Fibroblast of the conjunctiva (primary cell): ENCODE measurements around the gene SEC24D.
A peak's percentile ranks its signal among the peaks of the same experiment; 100 is the strongest.
"Not testable (repeated sequence)": the region's sequence is repeated elsewhere in the genome, so short reads cannot be mapped to it uniquely, and the experiment has no call there.

Source experiments
- DNase-seq: peaks from one replicate; pipeline ENCODE4 v3.0.0-alpha.2; 2010; ENCODE audit warnings: low read depth

The SEC24D gene

GRCh38 chr4:118835571-118836300 lies at the start of gene SEC24D:
Gene SEC24D (minus strand): TSS chr4:118836126. CDS start chr4:118833696, 2,430 bp downstream.
- DNase-seq, result peak; percentile 76

GRCh38 chr4:118884716-118885115 lies 48.8 kb upstream of the SEC24D start:
- DNase-seq, result no peak

GRCh38 chr4:118883861-118884260 lies 47.9 kb upstream of the SEC24D start:
- DNase-seq, result no peak

- DNase-seq, result no peak
These were observed 45.7 kb upstream of the SEC24D start for GRCh38 chr4:118881512-118882146.

- DNase-seq, result no peak
These were observed 43.5 kb upstream of the SEC24D start for GRCh38 chr4:118879409-118879808.

- DNase-seq, result not testable (repeated sequence)
These were observed 42.6 kb upstream of the SEC24D start for GRCh38 chr4:118878507-118878906.

GRCh38 chr4:118877797-118878196 lies 41.9 kb upstream of the SEC24D start:
- no peak for DNase-seq

GRCh38 chr4:118872181-118872580 lies 36.3 kb upstream of the SEC24D start:
- DNase-seq, result no peak

GRCh38 chr4:118869808-118870342 lies 33.9 kb upstream of the SEC24D start:
- DNase-seq, result no peak

- DNase-seq, result peak; percentile 51
These were observed 31.6 kb upstream of the SEC24D start for GRCh38 chr4:118867311-118868067.

- DNase-seq, result no peak
These were observed 30.5 kb upstream of the SEC24D start for GRCh38 chr4:118866442-118866841.

- DNase-seq, result peak; percentile 53
These were observed 29.3 kb upstream of the SEC24D start for GRCh38 chr4:118865091-118865708.

- no peak for DNase-seq
These were observed 22.9 kb upstream of the SEC24D start for GRCh38 chr4:118858779-118859178.

GRCh38 chr4:118857760-118858159 lies 21.8 kb upstream of the SEC24D start:
- no peak for DNase-seq

- no peak for DNase-seq
These were observed 14.7 kb upstream of the SEC24D start for GRCh38 chr4:118850488-118851173.

- DNase-seq, result no peak
These were observed 14.1 kb upstream of the SEC24D start for GRCh38 chr4:118849867-118850487.

GRCh38 chr4:118848901-118849300 lies 13.0 kb upstream of the SEC24D start:
- DNase-seq, result no peak

GRCh38 chr4:118848242-118848641 lies 12.3 kb upstream of the SEC24D start:
- DNase-seq, result no peak

- no peak for DNase-seq
These were observed 11.1 kb upstream of the SEC24D start for GRCh38 chr4:118846979-118847378.

- DNase-seq, result no peak
These were observed 9.7 kb upstream of the SEC24D start for GRCh38 chr4:118845552-118846050.

GRCh38 chr4:118843237-118843636 lies 7.3 kb upstream of the SEC24D start:
- no peak for DNase-seq
